ENCODE measurements around the gene PRIM2. TPM values are rescaled to one million over a fixed set of nuclear protein-coding genes. Genes with fewer than 3 reads are reported as not detected.
"Not testable (repeated sequence)": the region's sequence is repeated elsewhere in the genome, so short reads cannot be mapped to it uniquely, and the experiment has no call there.

The PRIM2 gene
- total RNA-seq, 4 donors from 2014 or later = 8.5 to 14.6 (median 11.0) TPM

- DNase-seq (ENCODE audit: low spot score in 2 of 2) = no peak
- Histone ChIP-seq H3K36me3 (no peaks in the 10 kb centered on the region), H3K4me3 (no peak overlapping the region), H3K9me3 (no peaks in the 10 kb centered on the region), H3K4me1 (no peaks in the 10 kb centered on the region), H3K27ac (no peak overlapping the region), H3K27me3 (no peaks in the 10 kb centered on the region)
- WGBS = 92% methylated on average over 2 of the region's 2 CpGs
- no peak for TF ChIP-seq CTCF (IDR thresholded peaks at IDR 0.05)
- no peak for TF ChIP-seq POLR2A (IDR thresholded peaks at IDR 0.05)
- TF ChIP-seq POLR2AphosphoS5 (IDR thresholded peaks at IDR 0.05) = no peak
- no peak for TF ChIP-seq EP300 (IDR thresholded peaks at IDR 0.05)
These were observed 38.4 kb upstream of the PRIM2 start for GRCh38 chr6:57279013-57279412.

GRCh38 chr6:57283106-57283505 is 34.3 kb upstream of the PRIM2 start:
- H3K27me3 ChIP-seq = no peaks in the 10 kb centered on the region
- no peak for TF ChIP-seq POLR2A (IDR thresholded peaks at IDR 0.05)
- no peak for TF ChIP-seq EP300 (IDR thresholded peaks at IDR 0.05)
- no peak for TF ChIP-seq POLR2AphosphoS5 (IDR thresholded peaks at IDR 0.05)
- no peak for TF ChIP-seq CTCF (IDR thresholded peaks at IDR 0.05)
- H3K4me3 ChIP-seq = no peak overlapping the region
- no peaks in the 10 kb centered on the region for H3K36me3 ChIP-seq
- no peaks in the 10 kb centered on the region for H3K4me1 ChIP-seq
- no peak overlapping the region for H3K27ac ChIP-seq
- no peaks in the 10 kb centered on the region for H3K9me3 ChIP-seq
- no peak for DNase-seq (ENCODE audit: low spot score in 2 of 2)

GRCh38 chr6:57283911-57284455 is 33.4 kb upstream of the PRIM2 start:
- WGBS = 52% methylated on average over 2 of the region's 2 CpGs
- DNase-seq (ENCODE audit: low spot score in 2 of 2) = no peak
- Histone ChIP-seq H3K36me3 (no peaks in the 10 kb centered on the region), H3K4me3 (no peak overlapping the region), H3K4me1 (no peaks in the 10 kb centered on the region), H3K27ac (no peak overlapping the region), H3K9me3 (no peaks in the 10 kb centered on the region), H3K27me3 (no peaks in the 10 kb centered on the region)
- TF ChIP-seq CTCF (IDR thresholded peaks at IDR 0.05) (no peak), EP300 (IDR thresholded peaks at IDR 0.05) (no peak), POLR2A (IDR thresholded peaks at IDR 0.05) (no peak), POLR2AphosphoS5 (IDR thresholded peaks at IDR 0.05) (no peak)

GRCh38 chr6:57288136-57288535 is 29.3 kb upstream of the PRIM2 start:
- H3K27me3 ChIP-seq; H3K4me3 ChIP-seq; DNase-seq (ENCODE audit: low spot score in 2 of 2); H3K36me3 ChIP-seq; H3K9me3 ChIP-seq; H3K4me1 ChIP-seq: not testable (repeated sequence)
- WGBS = 52% methylated on average over 2 of the region's 12 CpGs
- peak overlapping the region; percentile 63 for H3K27ac ChIP-seq

GRCh38 chr6:57293472-57293871 is 24.0 kb upstream of the PRIM2 start:
- H3K9me3 ChIP-seq; H3K4me3 ChIP-seq; H3K36me3 ChIP-seq; H3K4me1 ChIP-seq; DNase-seq (ENCODE audit: low spot score in 2 of 2); H3K27me3 ChIP-seq; H3K27ac ChIP-seq: not testable (repeated sequence)
- WGBS = 91% methylated on average over 1 of the region's 1 CpG

- WGBS = 39% methylated on average over 6 of the region's 6 CpGs
- Histone ChIP-seq H3K9me3 (no peaks in the 10 kb centered on the region), H3K4me1 (no peaks in the 10 kb centered on the region), H3K27ac (peak overlapping the region; percentile 16), H3K4me3 (no peak overlapping the region), H3K27me3 (no peaks in the 10 kb centered on the region), H3K36me3 (no peaks in the 10 kb centered on the region)
- DNase-seq (ENCODE audit: low spot score in 2 of 2) = no peak
- TF ChIP-seq POLR2AphosphoS5 (IDR thresholded peaks at IDR 0.05) (peak in 1 of 3 donors; percentile 32), POLR2A (IDR thresholded peaks at IDR 0.05) (no peak)
These were observed 22.5 kb upstream of the PRIM2 start for GRCh38 chr6:57294862-57295445.

- 77% methylated on average over 1 of the region's 1 CpG for WGBS
These were observed 19.9 kb upstream of the PRIM2 start for GRCh38 chr6:57297505-57297904.

More at GRCh38 chr6:57297505-57297904, 19.9 kb upstream of the PRIM2 start:
- TF ChIP-seq POLR2AphosphoS5 (IDR thresholded peaks at IDR 0.05) (no peak), EP300 (IDR thresholded peaks at IDR 0.05) (no peak), POLR2A (IDR thresholded peaks at IDR 0.05) (no peak), CTCF (IDR thresholded peaks at IDR 0.05) (no peak)
- H3K9me3 ChIP-seq = no peaks in the 10 kb centered on the region
- H3K27ac ChIP-seq = no peak overlapping the region
- H3K36me3 ChIP-seq = no peaks in the 10 kb centered on the region
- H3K4me3 ChIP-seq = no peak overlapping the region
- no peaks in the 10 kb centered on the region for H3K27me3 ChIP-seq
- no peak for DNase-seq (ENCODE audit: low spot score in 2 of 2)
- H3K4me1 ChIP-seq = no peaks in the 10 kb centered on the region
